Measurements from ENCODE around the gene OXER1. TPM values are rescaled to one million over a fixed set of nuclear protein-coding genes. Genes with fewer than 3 reads are reported as not detected.

Gene OXER1
- total and polyA plus RNA-seq, 2 of the 13 experiments (the other 11 are each of a cell fraction or from before 2014, with no cell fraction given), result 8.0 to 9.0 TPM

GRCh38 chr2:42809819-42810120, 45.8 kb upstream of the OXER1 start (continued):
- TF ChIP-seq AHDC1 (CRISPR knock-in tag; IDR thresholded peaks at IDR 0.05; ENCODE audit: borderline replicate concordance), result no peak
- no peak for TF ChIP-seq SRSF9 (IDR thresholded peaks at IDR 0.05; ENCODE audit: borderline replicate concordance, insufficient read depth, low read depth, low read length, poor library complexity, severe bottlenecking)
- TF ChIP-seq ZNF136 (CRISPR knock-in tag; IDR thresholded peaks at IDR 0.05; ENCODE audit: low read depth), result no peak
- TF ChIP-seq ZNF609 (CRISPR knock-in tag; IDR thresholded peaks at IDR 0.05; ENCODE audit: borderline replicate concordance), result no peak
- TF ChIP-seq RAD21 (CRISPR knock-in tag; IDR thresholded peaks at IDR 0.05), result peak; percentile 70; the same call in 1 of the 2 replicates
- no peak for TF ChIP-seq TERF1 (CRISPR knock-in tag; IDR thresholded peaks at IDR 0.05)
- TF ChIP-seq HOXA3 (CRISPR knock-in tag; IDR thresholded peaks at IDR 0.05), result no peak; the same call in 1 of the 2 replicates
- TF ChIP-seq E2F5 (CRISPR knock-in tag; conservative IDR thresholded peaks at IDR 0.05), result 0 out of 2 replicates have a peak, but pooled peaks have one; percentile 31
- no peak for TF ChIP-seq SP5 (CRISPR knock-in tag; IDR thresholded peaks at IDR 0.05; ENCODE audit: borderline replicate concordance, low read depth)
- TF ChIP-seq, protein P1, sequence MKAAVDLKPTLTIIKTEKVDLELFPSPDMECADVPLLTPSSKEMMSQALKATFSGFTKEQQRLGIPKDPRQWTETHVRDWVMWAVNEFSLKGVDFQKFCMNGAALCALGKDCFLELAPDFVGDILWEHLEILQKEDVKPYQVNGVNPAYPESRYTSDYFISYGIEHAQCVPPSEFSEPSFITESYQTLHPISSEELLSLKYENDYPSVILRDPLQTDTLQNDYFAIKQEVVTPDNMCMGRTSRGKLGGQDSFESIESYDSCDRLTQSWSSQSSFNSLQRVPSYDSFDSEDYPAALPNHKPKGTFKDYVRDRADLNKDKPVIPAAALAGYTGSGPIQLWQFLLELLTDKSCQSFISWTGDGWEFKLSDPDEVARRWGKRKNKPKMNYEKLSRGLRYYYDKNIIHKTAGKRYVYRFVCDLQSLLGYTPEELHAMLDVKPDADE (CRISPR knock-in tag; IDR thresholded peaks at IDR 0.05), result no peak
- TF ChIP-seq CCAR2 (optimal IDR thresholded peaks at IDR 0.05; ENCODE audit: low read depth, low read length), result peak; percentile 2
- TF ChIP-seq TRIM24 (CRISPR knock-in tag; IDR thresholded peaks at IDR 0.05), result no peak
- TF ChIP-seq NCOA5 (CRISPR knock-in tag; IDR thresholded peaks at IDR 0.05), result no peak
- no peak for TF ChIP-seq KDM2A (CRISPR knock-in tag; IDR thresholded peaks at IDR 0.05; ENCODE audit: borderline replicate concordance, low read depth)
- TF ChIP-seq ZNF891 (CRISPR knock-in tag; IDR thresholded peaks at IDR 0.05), result no peak
- TF ChIP-seq RBFOX2 (IDR thresholded peaks at IDR 0.05; ENCODE audit: low read depth, low read length), result no peak
